Kidney glomerular epithelial cell (primary cell): ENCODE measurements around the gene MRGPRE.

Source experiments
- DNase-seq: peaks from one replicate; lab custom pipeline; 2025; lab: John Stamatoyannopoulos, UW

Gene MRGPRE

GRCh38 chr11:3178349-3178748 lies 53.9 kb downstream of the MRGPRE start:
- DNase-seq, result no peak

DNA sequence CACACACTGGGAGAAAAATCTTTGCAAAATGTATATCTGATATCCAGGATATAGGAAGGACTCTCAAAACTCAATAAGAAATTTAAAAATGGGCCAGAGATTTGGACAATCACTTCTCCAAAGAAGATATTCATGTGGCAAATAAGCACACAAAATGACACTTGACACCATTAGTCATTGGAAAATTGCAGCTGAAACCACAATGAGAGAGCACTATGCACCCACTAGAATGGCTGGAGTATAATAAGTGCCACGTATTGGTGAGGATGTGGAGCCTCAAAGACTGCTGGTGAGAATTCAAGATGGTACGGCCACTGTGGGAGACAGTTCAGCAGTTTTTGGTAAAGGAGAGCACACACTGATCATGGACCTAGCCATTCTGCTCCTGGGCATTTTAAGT lies 54.3 kb downstream of the MRGPRE start:
- no peak for DNase-seq
